Kidney epithelial cell (primary cell): ENCODE data around the gene GALNT17. TPM values are rescaled to one million over a fixed set of nuclear protein-coding genes. Genes with fewer than 3 reads are reported as not detected.

ENCODE experiments used
- DNase-seq: peaks from one replicate; pipeline ENCODE4 v3.0.0-alpha.2; 2010; ENCODE audit warnings: low read depth
- H3K27me3 ChIP-seq: 2 replicates; pipeline ENCODE4 v1.6.0; 2011; ENCODE audit warnings: low read length; ENCODE audit not compliant: control insufficient read depth, insufficient read depth
- H3K36me3 ChIP-seq: 2 replicates; pipeline ENCODE4 v1.5.1; 2011; ENCODE audit warnings: low read length; ENCODE audit not compliant: control insufficient read depth, insufficient read depth
- H3K4me3 ChIP-seq: 2 replicates; pipeline ENCODE4 v1.5.1; 2011; ENCODE audit warnings: low read depth, mild to moderate bottlenecking, control low read depth, low read length
- total RNA-seq: library from RNA; depleted of rRNA; stranded (reverse); fragments of >200 nt; gene quantifications from 2 replicates; pipeline ENCODE4 v1.2.3, GENCODE V29; 2015
- TF ChIP-seq, protein P1 (sequence below): IDR thresholded peaks from 2 replicates; pipeline ENCODE4 v1.5.1; 2011; ENCODE audit warnings: mild to moderate bottlenecking, moderate library complexity, low read length, control low read depth, inconsistent platforms; ENCODE audit not compliant: insufficient read depth, poor library complexity, severe bottlenecking

The GALNT17 gene
- total RNA-seq, 1 donor from 2014 or later: 3.3 TPM

DNA sequence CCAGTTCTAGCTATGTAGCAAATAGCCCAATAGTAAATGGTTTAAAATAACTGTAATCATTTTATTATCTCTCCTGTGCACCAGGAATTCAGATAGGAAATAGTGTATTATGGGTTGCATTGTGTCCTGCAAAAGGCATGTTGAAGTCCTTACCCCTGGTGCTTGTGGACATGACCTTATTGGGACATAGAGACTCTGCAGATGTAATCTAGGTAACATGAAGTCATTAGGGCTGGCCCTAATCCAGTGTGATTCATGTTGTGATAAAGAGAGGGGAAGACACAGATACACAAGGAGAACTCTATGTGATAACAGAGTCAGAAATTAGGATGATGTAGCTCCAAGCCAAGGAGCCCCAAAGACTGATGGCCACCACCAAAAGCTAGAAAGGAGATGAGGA lies 462.8 kb downstream of the GALNT17 start:
- Histone ChIP-seq H3K4me3 (no peak overlapping the region), H3K36me3 (no peaks in the 10 kb centered on the region), H3K27me3 (no peaks in the 10 kb centered on the region)
- TF ChIP-seq, protein P1, sequence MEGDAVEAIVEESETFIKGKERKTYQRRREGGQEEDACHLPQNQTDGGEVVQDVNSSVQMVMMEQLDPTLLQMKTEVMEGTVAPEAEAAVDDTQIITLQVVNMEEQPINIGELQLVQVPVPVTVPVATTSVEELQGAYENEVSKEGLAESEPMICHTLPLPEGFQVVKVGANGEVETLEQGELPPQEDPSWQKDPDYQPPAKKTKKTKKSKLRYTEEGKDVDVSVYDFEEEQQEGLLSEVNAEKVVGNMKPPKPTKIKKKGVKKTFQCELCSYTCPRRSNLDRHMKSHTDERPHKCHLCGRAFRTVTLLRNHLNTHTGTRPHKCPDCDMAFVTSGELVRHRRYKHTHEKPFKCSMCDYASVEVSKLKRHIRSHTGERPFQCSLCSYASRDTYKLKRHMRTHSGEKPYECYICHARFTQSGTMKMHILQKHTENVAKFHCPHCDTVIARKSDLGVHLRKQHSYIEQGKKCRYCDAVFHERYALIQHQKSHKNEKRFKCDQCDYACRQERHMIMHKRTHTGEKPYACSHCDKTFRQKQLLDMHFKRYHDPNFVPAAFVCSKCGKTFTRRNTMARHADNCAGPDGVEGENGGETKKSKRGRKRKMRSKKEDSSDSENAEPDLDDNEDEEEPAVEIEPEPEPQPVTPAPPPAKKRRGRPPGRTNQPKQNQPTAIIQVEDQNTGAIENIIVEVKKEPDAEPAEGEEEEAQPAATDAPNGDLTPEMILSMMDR: no peak
- DNase-seq: no peak

DNA sequence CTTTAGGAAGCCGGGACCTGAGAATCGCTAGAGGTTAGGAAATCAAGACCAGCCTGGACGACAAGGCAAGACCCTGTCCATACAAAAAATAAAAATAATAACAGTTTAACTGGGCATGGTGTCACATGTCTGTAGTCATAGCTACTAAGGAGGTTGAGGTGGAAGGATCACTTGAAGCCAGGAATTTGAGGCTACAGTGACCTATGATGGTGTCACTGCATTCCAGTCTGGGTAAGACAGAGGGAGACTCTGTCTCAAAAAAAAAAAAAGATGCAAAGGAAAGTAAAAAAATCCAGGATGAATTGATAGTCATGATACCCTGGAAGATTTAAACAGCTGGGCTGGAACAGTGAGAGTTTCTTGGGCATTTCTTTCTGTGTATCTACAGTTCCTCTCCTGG lies 463.2 kb downstream of the GALNT17 start:
- no peak for DNase-seq
- no peaks in the 10 kb centered on the region for H3K36me3 ChIP-seq
- no peaks in the 10 kb centered on the region for H3K27me3 ChIP-seq
- TF ChIP-seq, protein P1: no peak
- no peak overlapping the region for H3K4me3 ChIP-seq

DNA sequence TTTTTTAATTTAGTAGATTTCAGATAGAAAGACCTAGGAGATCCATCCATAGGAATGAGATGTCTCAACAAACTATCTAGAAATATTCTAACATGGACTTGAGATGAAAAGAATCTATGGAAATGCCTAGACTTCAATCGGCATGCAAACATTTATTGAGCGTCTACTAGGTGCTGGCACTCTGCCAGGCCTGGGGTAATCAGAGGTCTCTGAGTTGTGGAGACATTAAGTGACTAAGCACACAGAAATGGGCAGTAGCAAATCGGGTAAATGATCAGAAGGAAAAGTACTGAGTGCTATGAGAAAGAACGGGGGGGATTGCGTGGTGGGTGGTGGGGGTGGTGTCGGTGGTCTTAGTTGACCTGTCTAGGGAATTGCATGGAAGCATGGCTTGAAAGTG lies 466.6 kb downstream of the GALNT17 start:
- Histone ChIP-seq H3K4me3 (no peak overlapping the region), H3K36me3 (no peaks in the 10 kb centered on the region), H3K27me3 (no peaks in the 10 kb centered on the region)
- DNase-seq: no peak
- TF ChIP-seq, protein P1: no peak

DNA sequence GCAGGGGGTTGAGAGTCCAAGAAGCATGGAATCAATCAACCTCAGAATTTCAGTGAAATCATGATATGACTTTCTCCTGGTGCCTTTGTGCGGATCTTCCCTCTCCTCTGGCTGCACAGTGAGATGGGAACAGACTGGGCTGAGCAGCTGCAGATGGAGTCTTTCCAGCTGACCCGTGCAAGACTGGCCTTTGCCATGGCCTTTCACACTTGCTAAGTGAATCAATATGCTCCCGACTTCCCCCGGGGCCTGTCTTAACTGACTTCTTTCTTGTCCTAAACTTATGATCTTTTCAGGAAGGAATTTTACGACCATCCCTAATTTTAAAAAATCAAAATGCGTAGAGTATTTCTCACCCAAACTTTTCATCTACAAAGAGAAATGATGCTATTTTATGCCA lies 469.9 kb downstream of the GALNT17 start:
- no peaks in the 10 kb centered on the region for H3K36me3 ChIP-seq
- TF ChIP-seq, protein P1: no peak
- no peak for DNase-seq
- H3K4me3 ChIP-seq: no peak overlapping the region
- no peaks in the 10 kb centered on the region for H3K27me3 ChIP-seq

DNA sequence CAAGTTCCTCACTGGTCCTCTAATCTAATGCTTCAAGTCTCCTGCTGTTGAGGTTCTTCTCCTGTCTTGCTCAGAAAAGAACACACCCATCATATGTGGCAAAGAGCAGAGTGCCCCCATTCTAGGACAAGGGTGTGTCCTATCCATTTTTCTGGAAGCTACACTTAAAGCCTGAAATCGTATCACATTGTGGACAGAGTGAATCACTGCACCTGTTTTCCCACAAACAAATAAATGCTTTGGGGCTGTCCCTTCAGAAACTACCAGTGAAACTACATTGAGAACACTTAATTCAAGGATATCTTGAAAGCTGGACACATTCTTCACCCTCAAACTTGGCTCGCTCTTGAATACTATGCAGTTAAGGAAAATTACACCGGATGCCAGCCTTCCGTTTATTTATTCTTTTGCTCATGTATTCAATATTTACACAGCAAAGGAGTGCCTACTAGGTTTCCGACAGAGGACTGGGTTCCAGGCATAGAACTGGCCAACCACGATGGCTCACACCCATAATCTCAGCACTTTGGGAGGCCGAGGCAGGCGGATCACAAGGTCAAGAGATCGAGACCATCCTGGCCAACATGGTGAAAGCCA lies 473.0 kb downstream of the GALNT17 start:
- TF ChIP-seq, protein P1: no peak
- no peak for DNase-seq
- H3K36me3 ChIP-seq: no peaks in the 10 kb centered on the region
- no peak overlapping the region for H3K4me3 ChIP-seq
- no peaks in the 10 kb centered on the region for H3K27me3 ChIP-seq

DNA sequence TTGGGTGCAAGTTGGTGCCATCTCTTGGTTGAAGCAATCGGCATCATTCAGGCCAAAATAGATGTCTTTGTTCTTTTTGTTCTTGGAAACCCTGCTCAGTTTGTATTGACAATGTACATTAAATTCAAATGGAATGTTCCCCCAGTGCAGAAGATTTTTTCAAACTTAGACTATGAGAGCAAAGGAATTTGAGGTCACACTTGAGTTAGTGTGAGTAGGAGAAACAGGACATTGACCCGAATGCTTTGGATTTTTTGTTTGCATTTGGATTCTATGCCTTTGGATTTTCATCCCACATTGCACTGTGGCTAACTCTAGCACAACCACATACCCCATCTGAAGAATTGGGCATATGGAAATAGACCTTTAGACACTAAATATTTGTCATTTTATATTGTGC lies 480.0 kb downstream of the GALNT17 start:
- TF ChIP-seq, protein P1: no peak
- no peak overlapping the region for H3K4me3 ChIP-seq
- H3K27me3 ChIP-seq: no peaks in the 10 kb centered on the region
- DNase-seq: no peak
- no peaks in the 10 kb centered on the region for H3K36me3 ChIP-seq
